HEK293 (cell line): ENCODE results near the gene VPS11.

Experiments
- CTCF ChIP-seq: fragments of 450-650 bp; formaldehyde crosslinking; IDR thresholded peaks from 2 replicates; pipeline ENCODE4 v1.5.1; 2016; ENCODE audit warnings: missing biosample characterization, missing genetic modification characterization
- FEZF1 ChIP-seq: fragments of 450-650 bp; formaldehyde crosslinking; IDR thresholded peaks from 2 replicates; pipeline ENCODE4 v1.5.1; 2016; ENCODE audit warnings: missing biosample characterization, missing genetic modification characterization
- GLI2 ChIP-seq: fragments of 450-650 bp; formaldehyde crosslinking; IDR thresholded peaks from 2 replicates; pipeline ENCODE4; 2017; ENCODE audit warnings: missing biosample characterization, missing genetic modification characterization, low read depth, borderline replicate concordance
- KLF9 ChIP-seq: fragments of 450-650 bp; formaldehyde crosslinking; IDR thresholded peaks from 2 replicates; pipeline ENCODE4 v1.5.1; 2016; ENCODE audit warnings: missing biosample characterization, missing genetic modification characterization, low read depth
- MYNN ChIP-seq: fragments of 450-650 bp; formaldehyde crosslinking; IDR thresholded peaks from 2 replicates; pipeline ENCODE4 v1.5.1; 2016; ENCODE audit warnings: missing biosample characterization, missing genetic modification characterization, borderline replicate concordance
- ZBTB26 ChIP-seq: fragments of 450-650 bp; formaldehyde crosslinking; optimal IDR thresholded peaks from 2 replicates; pipeline ENCODE3; 2016; ENCODE audit warnings: missing biosample characterization, mild to moderate bottlenecking, missing genetic modification characterization
- ZBTB8A ChIP-seq: fragments of 450-650 bp; formaldehyde crosslinking; IDR thresholded peaks from 2 replicates; pipeline ENCODE4 v1.5.1; 2016; ENCODE audit warnings: missing biosample characterization, missing genetic modification characterization
- ZFHX2 ChIP-seq: fragments of 450-650 bp; formaldehyde crosslinking; conservative IDR thresholded peaks from 2 replicates; pipeline ENCODE4 v1.5.1; 2016; ENCODE audit warnings: missing biosample characterization, missing genetic modification characterization
- ZFP69B ChIP-seq: fragments of 450-650 bp; formaldehyde crosslinking; IDR thresholded peaks from 2 replicates; pipeline ENCODE4 v1.5.1; 2016; ENCODE audit warnings: missing biosample characterization, missing genetic modification characterization
- ZNF114 ChIP-seq: fragments of 450-650 bp; formaldehyde crosslinking; IDR thresholded peaks from 2 replicates; pipeline ENCODE4 v1.5.0; 2017; ENCODE audit warnings: missing biosample characterization, missing genetic modification characterization
- ZNF121 ChIP-seq: fragments of 450-650 bp; formaldehyde crosslinking; IDR thresholded peaks from 2 replicates; pipeline ENCODE4 v1.5.1; 2016; ENCODE audit warnings: missing biosample characterization, missing genetic modification characterization
- ZNF2 ChIP-seq: fragments of 450-650 bp; formaldehyde crosslinking; IDR thresholded peaks from 2 replicates; pipeline ENCODE4 v1.5.1; 2016; ENCODE audit warnings: missing biosample characterization, missing genetic modification characterization
- ZNF202 ChIP-seq: fragments of 450-650 bp; formaldehyde crosslinking; IDR thresholded peaks from 2 replicates; pipeline ENCODE4 v1.5.1; 2016; ENCODE audit warnings: missing biosample characterization, missing genetic modification characterization, borderline replicate concordance
- ZNF23 ChIP-seq: fragments of 450-650 bp; formaldehyde crosslinking; IDR thresholded peaks from 2 replicates; pipeline ENCODE4 v1.5.1; 2016; ENCODE audit warnings: missing biosample characterization, missing genetic modification characterization, borderline replicate concordance
- ZNF239 ChIP-seq: fragments of 450-650 bp; formaldehyde crosslinking; IDR thresholded peaks from 2 replicates; pipeline ENCODE4 v1.5.1; 2016; ENCODE audit warnings: missing biosample characterization, missing genetic modification characterization
- ZNF274 ChIP-seq, 2 experiments: fragments of 200-500 bp in 1 of 2; fragments of 450-650 bp in 1 of 2; sonication (Bioruptor generic) in 1 of 2; formaldehyde crosslinking in 1 of 2; IDR thresholded peaks; 2 replicates each; pipeline versions ENCODE4 v1.5.1 to v1.6.1; 2014 to 2016; ENCODE audit warnings: borderline replicate concordance in 1 of 2, inconsistent platforms in 1 of 2, low read length in 1 of 2, missing biosample characterization in 1 of 2, missing genetic modification characterization in 1 of 2
- ZNF302 ChIP-seq: fragments of 450-650 bp; formaldehyde crosslinking; IDR thresholded peaks from 2 replicates; pipeline ENCODE4 v1.5.1; 2016; ENCODE audit warnings: missing biosample characterization, missing genetic modification characterization, low read depth
- ZNF311 ChIP-seq: fragments of 450-650 bp; formaldehyde crosslinking; IDR thresholded peaks from 2 replicates; pipeline ENCODE4 v1.5.1; 2017; ENCODE audit warnings: missing biosample characterization, missing genetic modification characterization, borderline replicate concordance
- ZNF473 ChIP-seq: fragments of 450-650 bp; formaldehyde crosslinking; IDR thresholded peaks from 2 replicates; pipeline ENCODE4 v1.5.1; 2017; ENCODE audit warnings: missing biosample characterization, missing genetic modification characterization
- ZNF529 ChIP-seq: fragments of 450-650 bp; formaldehyde crosslinking; IDR thresholded peaks from 2 replicates; pipeline ENCODE4 v1.5.1; 2017; ENCODE audit warnings: missing genetic modification characterization, missing biosample characterization; ENCODE audit not compliant: insufficient replicate concordance
- ZNF560 ChIP-seq: fragments of 450-650 bp; formaldehyde crosslinking; IDR thresholded peaks from 2 replicates; pipeline ENCODE4 v1.5.1; 2017; ENCODE audit warnings: missing biosample characterization, missing genetic modification characterization, borderline replicate concordance
- ZNF561 ChIP-seq: fragments of 450-650 bp; IDR thresholded peaks from 2 replicates; pipeline ENCODE4 v1.5.1; 2018; ENCODE audit warnings: missing biosample characterization, missing genetic modification characterization, borderline replicate concordance
- ZNF585B ChIP-seq: fragments of 450-650 bp; formaldehyde crosslinking; IDR thresholded peaks from 2 replicates; pipeline ENCODE4 v1.5.1; 2016; ENCODE audit warnings: missing biosample characterization, missing genetic modification characterization
- ZNF600 ChIP-seq: fragments of 450-650 bp; formaldehyde crosslinking; IDR thresholded peaks from 2 replicates; pipeline ENCODE4 v1.5.1; 2016; ENCODE audit warnings: missing biosample characterization, missing genetic modification characterization
- ZNF645 ChIP-seq: fragments of 450-650 bp; formaldehyde crosslinking; IDR thresholded peaks from 2 replicates; pipeline ENCODE4; 2016; ENCODE audit warnings: missing biosample characterization, missing genetic modification characterization
- ZNF704 ChIP-seq: fragments of 450-650 bp; formaldehyde crosslinking; IDR thresholded peaks from 2 replicates; pipeline ENCODE4 v1.5.1; 2016; ENCODE audit warnings: missing biosample characterization, missing genetic modification characterization
- ZNF76 ChIP-seq: fragments of 450-650 bp; formaldehyde crosslinking; IDR thresholded peaks from 2 replicates; pipeline ENCODE4; 2016; ENCODE audit warnings: low read depth, missing biosample characterization, missing genetic modification characterization, borderline replicate concordance
- TF ChIP-seq, protein P1 (sequence below): fragments of 450-650 bp; formaldehyde crosslinking; conservative IDR thresholded peaks from 2 replicates; pipeline ENCODE4 v1.5.1; 2016; ENCODE audit warnings: low read depth, missing biosample characterization, missing genetic modification characterization
- TF ChIP-seq, protein P2 (sequence below): fragments of 450-650 bp; formaldehyde crosslinking; IDR thresholded peaks from 2 replicates; pipeline ENCODE4 v1.5.1; 2016; ENCODE audit warnings: missing biosample characterization, missing genetic modification characterization

VPS11 gene

GRCh38 chr11:119101759-119102423, 34.3 kb downstream of the VPS11 start, which contains the start of gene DPAGT1 (continued):
- TF ChIP-seq MYNN = no peak
- TF ChIP-seq ZNF600 (tag by site-specific recombination) = peak; percentile 76
- no peak for TF ChIP-seq ZNF473 (tag by site-specific recombination)
- TF ChIP-seq ZNF202 = no peak
- TF ChIP-seq CTCF (tag by site-specific recombination) = no peak
- no peak for TF ChIP-seq FEZF1 (tag by site-specific recombination)
- TF ChIP-seq, protein P1, sequence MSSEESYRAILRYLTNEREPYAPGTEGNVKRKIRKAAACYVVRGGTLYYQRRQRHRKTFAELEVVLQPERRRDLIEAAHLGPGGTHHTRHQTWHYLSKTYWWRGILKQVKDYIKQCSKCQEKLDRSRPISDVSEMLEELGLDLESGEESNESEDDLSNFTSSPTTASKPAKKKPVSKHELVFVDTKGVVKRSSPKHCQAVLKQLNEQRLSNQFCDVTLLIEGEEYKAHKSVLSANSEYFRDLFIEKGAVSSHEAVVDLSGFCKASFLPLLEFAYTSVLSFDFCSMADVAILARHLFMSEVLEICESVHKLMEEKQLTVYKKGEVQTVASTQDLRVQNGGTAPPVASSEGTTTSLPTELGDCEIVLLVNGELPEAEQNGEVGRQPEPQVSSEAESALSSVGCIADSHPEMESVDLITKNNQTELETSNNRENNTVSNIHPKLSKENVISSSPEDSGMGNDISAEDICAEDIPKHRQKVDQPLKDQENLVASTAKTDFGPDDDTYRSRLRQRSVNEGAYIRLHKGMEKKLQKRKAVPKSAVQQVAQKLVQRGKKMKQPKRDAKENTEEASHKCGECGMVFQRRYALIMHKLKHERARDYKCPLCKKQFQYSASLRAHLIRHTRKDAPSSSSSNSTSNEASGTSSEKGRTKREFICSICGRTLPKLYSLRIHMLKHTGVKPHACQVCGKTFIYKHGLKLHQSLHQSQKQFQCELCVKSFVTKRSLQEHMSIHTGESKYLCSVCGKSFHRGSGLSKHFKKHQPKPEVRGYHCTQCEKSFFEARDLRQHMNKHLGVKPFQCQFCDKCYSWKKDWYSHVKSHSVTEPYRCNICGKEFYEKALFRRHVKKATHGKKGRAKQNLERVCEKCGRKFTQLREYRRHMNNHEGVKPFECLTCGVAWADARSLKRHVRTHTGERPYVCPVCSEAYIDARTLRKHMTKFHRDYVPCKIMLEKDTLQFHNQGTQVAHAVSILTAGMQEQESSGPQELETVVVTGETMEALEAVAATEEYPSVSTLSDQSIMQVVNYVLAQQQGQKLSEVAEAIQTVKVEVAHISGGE (tag by site-specific recombination) = peak; percentile 99
- no peak for TF ChIP-seq ZNF645 (tag by site-specific recombination)
- TF ChIP-seq ZBTB8A (tag by site-specific recombination) = peak; percentile 10; the same call in 1 of the 2 replicates
- TF ChIP-seq ZFP69B (tag by site-specific recombination) = no peak
- TF ChIP-seq ZNF704 = no peak
- no peak for TF ChIP-seq ZNF311 (tag by site-specific recombination)
- TF ChIP-seq ZNF76 = peak; percentile 84
- no peak for TF ChIP-seq ZNF114
- no peak for TF ChIP-seq ZNF585B (tag by site-specific recombination)
- no peak for TF ChIP-seq ZNF302
- TF ChIP-seq ZNF239 (tag by site-specific recombination) = no peak
- TF ChIP-seq ZNF274 (IDR thresholded peaks at IDR 0.05; ENCODE audit: low read length) = no peak
- TF ChIP-seq ZNF274 (tag by site-specific recombination; IDR thresholded peaks at IDR 0.05; ENCODE audit: borderline replicate concordance) = no peak
- no peak for TF ChIP-seq ZNF529
- no peak; the same call in 1 of the 2 replicates for TF ChIP-seq ZNF2 (tag by site-specific recombination)
- TF ChIP-seq, protein P2, sequence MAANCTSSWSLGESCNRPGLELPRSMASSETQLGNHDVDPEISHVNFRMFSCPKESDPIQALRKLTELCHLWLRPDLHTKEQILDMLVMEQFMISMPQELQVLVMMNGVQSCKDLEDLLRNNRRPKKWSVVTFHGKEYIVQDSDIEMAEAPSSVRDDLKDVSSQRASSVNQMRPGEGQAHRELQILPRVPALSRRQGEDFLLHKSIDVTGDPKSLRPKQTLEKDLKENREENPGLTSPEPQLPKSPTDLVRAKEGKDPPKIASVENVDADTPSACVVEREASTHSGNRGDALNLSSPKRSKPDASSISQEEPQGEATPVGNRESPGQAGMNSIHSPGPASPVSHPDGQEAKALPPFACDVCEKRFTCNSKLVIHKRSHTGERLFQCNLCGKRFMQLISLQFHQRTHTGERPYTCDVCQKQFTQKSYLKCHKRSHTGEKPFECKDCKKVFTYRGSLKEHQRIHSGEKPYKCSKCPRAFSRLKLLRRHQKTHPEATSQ (tag by site-specific recombination) = no peak
- no peak for TF ChIP-seq ZNF121
- TF ChIP-seq ZNF560 (tag by site-specific recombination) = no peak
- no peak for TF ChIP-seq ZNF23 (tag by site-specific recombination)
- 0 out of 2 replicates have a peak, but pooled peaks have one; percentile 52 for TF ChIP-seq ZNF561 (tag by site-specific recombination)
- peak; percentile 35 for TF ChIP-seq ZBTB26 (tag by site-specific recombination)
- peak; percentile 37; the same call in 1 of the 2 replicates for TF ChIP-seq KLF9 (tag by site-specific recombination)
- TF ChIP-seq ZFHX2 (tag by site-specific recombination) = no peak
- no peak for TF ChIP-seq GLI2 (tag by site-specific recombination)
